ENCODE data around the gene OR51B5. TPM values are rescaled to one million over a fixed set of nuclear protein-coding genes. Genes with fewer than 3 reads are reported as not detected.
"Not testable (repeated sequence)": the region's sequence is repeated elsewhere in the genome, so short reads cannot be mapped to it uniquely, and the experiment has no call there.

Gene OR51B5
- total and polyA plus RNA-seq, 2 of the 4 experiments (the other 2 are of a cell fraction) = 0.09 to 0.54 TPM

- H3K36me3 ChIP-seq (ENCODE audit: control insufficient read depth, insufficient read depth, low read length); ATAC-seq (ENCODE audit: low read depth); H3K27ac ChIP-seq (ENCODE audit: insufficient read depth, low read length); H3K56ac ChIP-seq (ENCODE audit: extremely low read depth, insufficient read depth, low read length); H3K14ac ChIP-seq (replicated peaks; ENCODE audit: low read depth, low read length); in situ Hi-C loops (cut with MboI; ENCODE audit: low sequenced_read_pairs); H3K9ac ChIP-seq (ENCODE audit: low read depth, low read length); CTCF ChIA-PET; H2BK20ac ChIP-seq (ENCODE audit: low read depth, low read length); H3K4me1 ChIP-seq (ENCODE audit: control insufficient read depth, insufficient read depth, low read length); H4K20me1 ChIP-seq (ENCODE audit: insufficient read depth, low read length); H3K18ac ChIP-seq (ENCODE audit: low read depth, low read length); dilution Hi-C loops (cut with HindIII; ENCODE audit: low sequenced_read_pairs, unreplicated experiment); H3K9me3 ChIP-seq (ENCODE audit: control insufficient read depth, insufficient read depth, low read length); H2AK5ac ChIP-seq (ENCODE audit: low read depth, low read length); H3K27me3 ChIP-seq (ENCODE audit: control insufficient read depth, insufficient read depth, low read length); H3K9me1 ChIP-seq (ENCODE audit: insufficient read depth, low read length); DNase-seq; H3K23ac ChIP-seq (ENCODE audit: low read depth, low read length); H4K5ac ChIP-seq (ENCODE audit: low read depth, low read length); H3K4ac ChIP-seq (ENCODE audit: low read depth, low read length); H2AK9ac ChIP-seq (replicated peaks; ENCODE audit: low read depth, low read length, poor library complexity); POLR2A ChIA-PET (ENCODE audit: unreplicated experiment); H3K4me2 ChIP-seq (ENCODE audit: low read depth, low read length); H2AFZ ChIP-seq (replicated peaks; ENCODE audit: low read length, poor library complexity); H3K4me3 ChIP-seq (ENCODE audit: insufficient read depth, low read depth, low read length); H2BK15ac ChIP-seq (ENCODE audit: low read depth, low read length); intact Hi-C loops (cut with micrococcal nuclease); BruUV-seq (replicated peaks); H3K79me1 ChIP-seq (ENCODE audit: low read depth in 1 of 2, low read length in 2 of 2): not testable (repeated sequence)
- peak overlapping the region; percentile 49 for H4K91ac ChIP-seq (ENCODE audit: insufficient read depth, low read depth, low read length)
- H2BK120ac ChIP-seq (ENCODE audit: low read depth, low read length) = peak overlapping the region; percentile 57; the same call in 1 of the 2 replicates
- peak overlapping the region in 1 of 2 experiments; percentile 92; a peak in 2 of 4 replicates for H4K8ac ChIP-seq (ENCODE audit: low read depth in 2 of 2, low read length in 2 of 2)
- peak overlapping the region; percentile 45 for H2BK5ac ChIP-seq (ENCODE audit: low read depth, low read length, poor library complexity, severe bottlenecking)
- WGBS, 2 experiments (ENCODE audit: extremely low coverage in 2 of 2, insufficient read length in 1 of 2) = 95% methylated on average over 12 of the region's 41 CpGs; no CpG with 5 or more reads in 1 of the 2 experiments
These were observed 48.9 kb downstream of the OR51B5 start for GRCh38 chr11:5294342-5294995.
